Measurements from ENCODE around the gene TADA2B. TPM values are rescaled to one million over a fixed set of nuclear protein-coding genes. Genes with fewer than 3 reads are reported as not detected.
A peak's percentile ranks its signal among the peaks of the same experiment; 100 is the strongest.

The TADA2B gene
- total and polyA plus RNA-seq, 2 experiments from 2014 or later: 3.6 to 11.4 TPM

DNA sequence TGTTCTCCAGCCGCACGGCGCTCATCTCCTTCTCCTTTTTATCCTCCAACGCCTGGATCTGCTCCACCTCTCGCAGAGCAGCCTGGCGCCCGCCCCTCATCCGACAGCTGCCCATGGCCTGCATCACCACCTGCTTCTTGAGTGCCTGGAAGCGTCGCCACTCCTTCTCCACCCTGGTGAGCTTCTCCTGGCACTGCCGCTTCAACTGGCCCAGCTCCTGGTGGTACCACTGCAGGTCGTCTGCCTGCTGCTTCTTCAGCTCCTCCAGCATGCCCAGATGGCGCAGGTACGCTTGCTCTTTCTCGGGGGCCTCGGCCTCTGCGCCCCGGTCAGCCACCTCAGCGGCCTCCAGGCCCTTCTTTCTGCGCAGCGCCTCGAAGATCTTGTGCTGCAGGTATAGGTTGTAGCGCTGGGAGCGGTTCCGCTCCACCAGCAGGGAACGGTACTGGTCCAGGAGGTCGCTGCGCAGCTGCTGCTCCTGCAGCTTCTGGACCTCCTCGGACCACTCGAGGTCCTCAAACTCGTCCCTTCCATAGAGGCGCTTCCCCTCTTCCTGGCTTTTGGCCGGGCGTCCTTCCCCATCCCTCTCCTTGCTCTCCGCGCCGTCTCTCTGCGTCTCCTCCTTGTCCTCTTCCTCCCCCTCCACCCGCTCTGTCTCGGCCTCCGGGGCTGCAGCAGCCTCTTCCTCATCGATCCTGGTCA, 1.2 kb upstream of the TADA2B start:
- Mint-ChIP-seq H3K36me3 (ENCODE audit: low read depth) (no peaks in the 10 kb centered on the region; the same call in 2 of the 3 replicates), H3K27me3 (ENCODE audit: insufficient read depth, low read depth, poor library complexity) (peaks cover 28% of the 10 kb centered on the region), H3K27ac (no peak overlapping the region), H3K4me3 (peak overlapping the region; percentile 85), H3K9me3 (no peaks in the 10 kb centered on the region; the same call in 1 of the 3 replicates), H3K4me1 (peaks cover 37% of the 10 kb centered on the region)
- Histone ChIP-seq H3F3A (replicated peaks; ENCODE audit: low read depth) (0 out of 2 replicates have a peak, but pooled peaks cover 3% of the 10 kb centered on the region), H3K4me2 (peak overlapping the region; percentile 93), H3K4me3 (peak overlapping the region; percentile 83), H2AFZ (peak overlapping the region; percentile 97), H3K27ac (ENCODE audit: low read depth) (no peak overlapping the region), H3K4me1 (ENCODE audit: insufficient read depth) (peaks cover 9% of the 10 kb centered on the region; the same call in 1 of the 2 replicates), H4K20me1 (replicated peaks; ENCODE audit: insufficient read depth) (peaks cover 28% of the 10 kb centered on the region), H3K79me2 (replicated peaks; ENCODE audit: insufficient read depth) (peaks cover 32% of the 10 kb centered on the region), H3K9me2 (ENCODE audit: insufficient read depth) (no peaks in the 10 kb centered on the region), H3K27me3 (ENCODE audit: insufficient read depth) (peaks cover 32% of the 10 kb centered on the region), H3K36me3 (ENCODE audit: insufficient read depth) (no peaks in the 10 kb centered on the region)
- DNase-seq (ENCODE audit: low spot score) (no peak), ATAC-seq (peak; percentile 1; the same call in 2 of the 3 replicates)
- TF ChIP-seq ZNF331 (CRISPR knock-in tag; IDR thresholded peaks at IDR 0.05; ENCODE audit: low read depth) (no peak), EZH2phosphoT487 (IDR thresholded peaks at IDR 0.05; ENCODE audit: unreplicated experiment) (no peak), STAT1 (IDR thresholded peaks at IDR 0.05; ENCODE audit: unreplicated experiment) (no peak), POLR2AphosphoS5 (IDR thresholded peaks at IDR 0.05; ENCODE audit: low read depth) (no peak), JUNB (IDR thresholded peaks at IDR 0.05; ENCODE audit: unreplicated experiment) (no peak), EZH2 (IDR thresholded peaks at IDR 0.05; ENCODE audit: low read depth, unreplicated experiment) (no peak), NANOG (IDR thresholded peaks at IDR 0.05; ENCODE audit: borderline replicate concordance) (no peak)
- TF ChIP-seq, protein P1, sequence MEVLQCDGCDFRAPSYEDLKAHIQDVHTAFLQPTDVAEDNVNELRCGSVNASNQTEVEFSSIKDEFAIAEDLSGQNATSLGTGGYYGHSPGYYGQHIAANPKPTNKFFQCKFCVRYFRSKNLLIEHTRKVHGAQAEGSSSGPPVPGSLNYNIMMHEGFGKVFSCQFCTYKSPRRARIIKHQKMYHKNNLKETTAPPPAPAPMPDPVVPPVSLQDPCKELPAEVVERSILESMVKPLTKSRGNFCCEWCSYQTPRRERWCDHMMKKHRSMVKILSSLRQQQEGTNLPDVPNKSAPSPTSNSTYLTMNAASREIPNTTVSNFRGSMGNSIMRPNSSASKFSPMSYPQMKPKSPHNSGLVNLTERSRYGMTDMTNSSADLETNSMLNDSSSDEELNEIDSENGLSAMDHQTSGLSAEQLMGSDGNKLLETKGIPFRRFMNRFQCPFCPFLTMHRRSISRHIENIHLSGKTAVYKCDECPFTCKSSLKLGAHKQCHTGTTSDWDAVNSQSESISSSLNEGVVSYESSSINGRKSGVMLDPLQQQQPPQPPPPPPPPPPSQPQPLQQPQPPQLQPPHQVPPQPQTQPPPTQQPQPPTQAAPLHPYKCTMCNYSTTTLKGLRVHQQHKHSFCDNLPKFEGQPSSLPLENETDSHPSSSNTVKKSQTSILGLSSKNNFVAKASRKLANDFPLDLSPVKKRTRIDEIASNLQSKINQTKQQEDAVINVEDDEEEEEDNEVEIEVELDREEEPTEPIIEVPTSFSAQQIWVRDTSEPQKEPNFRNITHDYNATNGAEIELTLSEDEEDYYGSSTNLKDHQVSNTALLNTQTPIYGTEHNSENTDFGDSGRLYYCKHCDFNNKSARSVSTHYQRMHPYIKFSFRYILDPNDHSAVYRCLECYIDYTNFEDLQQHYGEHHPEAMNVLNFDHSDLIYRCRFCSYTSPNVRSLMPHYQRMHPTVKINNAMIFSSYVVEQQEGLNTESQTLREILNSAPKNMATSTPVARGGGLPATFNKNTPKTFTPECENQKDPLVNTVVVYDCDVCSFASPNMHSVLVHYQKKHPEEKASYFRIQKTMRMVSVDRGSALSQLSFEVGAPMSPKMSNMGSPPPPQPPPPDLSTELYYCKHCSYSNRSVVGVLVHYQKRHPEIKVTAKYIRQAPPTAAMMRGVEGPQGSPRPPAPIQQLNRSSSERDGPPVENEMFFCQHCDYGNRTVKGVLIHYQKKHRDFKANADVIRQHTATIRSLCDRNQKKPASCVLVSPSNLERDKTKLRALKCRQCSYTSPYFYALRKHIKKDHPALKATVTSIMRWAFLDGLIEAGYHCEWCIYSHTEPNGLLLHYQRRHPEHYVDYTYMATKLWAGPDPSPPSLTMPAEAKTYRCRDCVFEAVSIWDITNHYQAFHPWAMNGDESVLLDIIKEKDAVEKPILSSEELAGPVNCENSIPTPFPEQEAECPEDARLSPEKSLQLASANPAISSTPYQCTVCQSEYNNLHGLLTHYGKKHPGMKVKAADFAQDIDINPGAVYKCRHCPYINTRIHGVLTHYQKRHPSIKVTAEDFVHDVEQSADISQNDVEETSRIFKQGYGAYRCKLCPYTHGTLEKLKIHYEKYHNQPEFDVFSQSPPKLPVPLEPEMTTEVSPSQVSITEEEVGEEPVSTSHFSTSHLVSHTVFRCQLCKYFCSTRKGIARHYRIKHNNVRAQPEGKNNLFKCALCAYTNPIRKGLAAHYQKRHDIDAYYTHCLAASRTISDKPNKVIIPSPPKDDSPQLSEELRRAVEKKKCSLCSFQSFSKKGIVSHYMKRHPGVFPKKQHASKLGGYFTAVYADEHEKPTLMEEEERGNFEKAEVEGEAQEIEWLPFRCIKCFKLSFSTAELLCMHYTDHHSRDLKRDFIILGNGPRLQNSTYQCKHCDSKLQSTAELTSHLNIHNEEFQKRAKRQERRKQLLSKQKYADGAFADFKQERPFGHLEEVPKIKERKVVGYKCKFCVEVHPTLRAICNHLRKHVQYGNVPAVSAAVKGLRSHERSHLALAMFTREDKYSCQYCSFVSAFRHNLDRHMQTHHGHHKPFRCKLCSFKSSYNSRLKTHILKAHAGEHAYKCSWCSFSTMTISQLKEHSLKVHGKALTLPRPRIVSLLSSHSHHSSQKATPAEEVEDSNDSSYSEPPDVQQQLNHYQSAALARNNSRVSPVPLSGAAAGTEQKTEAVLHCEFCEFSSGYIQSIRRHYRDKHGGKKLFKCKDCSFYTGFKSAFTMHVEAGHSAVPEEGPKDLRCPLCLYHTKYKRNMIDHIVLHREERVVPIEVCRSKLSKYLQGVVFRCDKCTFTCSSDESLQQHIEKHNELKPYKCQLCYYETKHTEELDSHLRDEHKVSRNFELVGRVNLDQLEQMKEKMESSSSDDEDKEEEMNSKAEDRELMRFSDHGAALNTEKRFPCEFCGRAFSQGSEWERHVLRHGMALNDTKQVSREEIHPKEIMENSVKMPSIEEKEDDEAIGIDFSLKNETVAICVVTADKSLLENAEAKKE (CRISPR knock-in tag; IDR thresholded peaks at IDR 0.05): no peak
- TF ChIP-seq, protein P2, sequence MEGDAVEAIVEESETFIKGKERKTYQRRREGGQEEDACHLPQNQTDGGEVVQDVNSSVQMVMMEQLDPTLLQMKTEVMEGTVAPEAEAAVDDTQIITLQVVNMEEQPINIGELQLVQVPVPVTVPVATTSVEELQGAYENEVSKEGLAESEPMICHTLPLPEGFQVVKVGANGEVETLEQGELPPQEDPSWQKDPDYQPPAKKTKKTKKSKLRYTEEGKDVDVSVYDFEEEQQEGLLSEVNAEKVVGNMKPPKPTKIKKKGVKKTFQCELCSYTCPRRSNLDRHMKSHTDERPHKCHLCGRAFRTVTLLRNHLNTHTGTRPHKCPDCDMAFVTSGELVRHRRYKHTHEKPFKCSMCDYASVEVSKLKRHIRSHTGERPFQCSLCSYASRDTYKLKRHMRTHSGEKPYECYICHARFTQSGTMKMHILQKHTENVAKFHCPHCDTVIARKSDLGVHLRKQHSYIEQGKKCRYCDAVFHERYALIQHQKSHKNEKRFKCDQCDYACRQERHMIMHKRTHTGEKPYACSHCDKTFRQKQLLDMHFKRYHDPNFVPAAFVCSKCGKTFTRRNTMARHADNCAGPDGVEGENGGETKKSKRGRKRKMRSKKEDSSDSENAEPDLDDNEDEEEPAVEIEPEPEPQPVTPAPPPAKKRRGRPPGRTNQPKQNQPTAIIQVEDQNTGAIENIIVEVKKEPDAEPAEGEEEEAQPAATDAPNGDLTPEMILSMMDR (conservative IDR thresholded peaks at IDR 0.05; ENCODE audit: low read depth in 2 of 2): no peak

All from GM23338 (cell line).